Stimulated activated CD4-positive, alpha-beta T cell treated with anti-CD3 and anti-CD28 coated beads, Interleukin-1b, Interleukin-23, amount 100 ng/mL, for 48 hours (primary cell): Measurements from ENCODE around the gene CCR8.

Experiments
- DNase-seq: peaks from one replicate; pipeline ENCODE4 v3.0.0-alpha.2; 2020

Gene CCR8, protein sequence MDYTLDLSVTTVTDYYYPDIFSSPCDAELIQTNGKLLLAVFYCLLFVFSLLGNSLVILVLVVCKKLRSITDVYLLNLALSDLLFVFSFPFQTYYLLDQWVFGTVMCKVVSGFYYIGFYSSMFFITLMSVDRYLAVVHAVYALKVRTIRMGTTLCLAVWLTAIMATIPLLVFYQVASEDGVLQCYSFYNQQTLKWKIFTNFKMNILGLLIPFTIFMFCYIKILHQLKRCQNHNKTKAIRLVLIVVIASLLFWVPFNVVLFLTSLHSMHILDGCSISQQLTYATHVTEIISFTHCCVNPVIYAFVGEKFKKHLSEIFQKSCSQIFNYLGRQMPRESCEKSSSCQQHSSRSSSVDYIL

DNA sequence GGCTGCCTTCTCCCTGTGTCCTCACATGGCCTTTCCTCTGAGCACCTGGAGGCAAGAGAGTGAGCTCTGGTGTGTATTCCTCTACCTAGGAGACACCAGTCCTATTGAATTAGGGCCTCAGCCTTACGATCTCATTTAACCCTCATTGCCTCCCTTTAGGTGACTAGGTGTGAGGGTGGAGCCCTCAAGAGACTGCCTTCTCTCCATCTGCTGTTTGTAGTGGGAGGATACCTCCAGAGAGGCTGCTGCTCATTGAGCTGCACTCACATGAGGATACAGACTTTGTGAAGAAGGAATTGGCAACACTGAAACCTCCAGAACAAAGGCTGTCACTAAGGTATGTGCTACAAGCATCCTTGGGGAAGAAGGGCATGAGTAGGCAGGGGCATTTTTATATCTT lies at the start of gene CCR8:
TSS of gene CCR8 (plus strand) at position 217 of the 400 bp plus-strand sequence. CDS start 2,623 bp downstream, outside the sequence.
- no peak for DNase-seq

DNA sequence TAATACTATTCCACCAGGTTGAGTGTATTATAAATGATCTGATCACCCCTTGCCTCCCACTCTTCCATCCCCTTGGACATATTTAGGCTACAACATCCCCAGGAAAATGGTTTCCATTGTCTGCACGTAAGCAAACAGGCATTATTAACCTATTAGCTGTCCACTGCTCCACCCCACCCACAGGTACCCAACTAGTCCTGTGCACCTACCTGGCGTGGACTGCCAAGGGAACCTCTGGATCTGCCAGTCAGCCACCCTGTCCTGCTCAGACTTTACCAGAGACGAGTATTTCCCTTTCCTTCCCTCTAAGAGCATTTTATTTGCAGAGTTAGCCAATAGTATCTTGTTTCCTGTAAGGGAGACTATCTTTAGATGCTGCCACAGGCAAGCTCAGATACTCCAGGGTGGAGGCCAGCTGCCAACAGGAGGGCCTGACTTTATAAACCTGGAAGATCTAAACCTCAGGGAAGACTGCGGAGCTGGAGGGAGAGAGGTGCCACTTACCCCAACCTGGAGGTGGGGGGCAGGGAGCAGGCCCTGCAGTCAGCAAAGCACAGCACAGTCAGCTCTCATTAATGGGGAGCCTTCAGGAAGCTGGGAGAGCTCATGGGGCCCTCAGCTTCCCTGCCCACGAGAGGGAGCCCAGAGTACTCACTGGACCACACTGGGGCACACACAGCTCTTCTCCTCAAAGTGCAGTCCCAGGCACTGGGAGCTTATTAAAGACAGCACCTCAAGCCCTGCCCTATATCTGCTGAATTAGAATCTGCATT lies 49.6 kb upstream of the CCR8 start, which contains the start of gene CX3CR1:
TSS of gene CX3CR1 (minus strand) at position 292 of the 773 bp plus-strand sequence. CDS start 13,527 bp downstream, outside the sequence.
- DNase-seq = no peak

DNA sequence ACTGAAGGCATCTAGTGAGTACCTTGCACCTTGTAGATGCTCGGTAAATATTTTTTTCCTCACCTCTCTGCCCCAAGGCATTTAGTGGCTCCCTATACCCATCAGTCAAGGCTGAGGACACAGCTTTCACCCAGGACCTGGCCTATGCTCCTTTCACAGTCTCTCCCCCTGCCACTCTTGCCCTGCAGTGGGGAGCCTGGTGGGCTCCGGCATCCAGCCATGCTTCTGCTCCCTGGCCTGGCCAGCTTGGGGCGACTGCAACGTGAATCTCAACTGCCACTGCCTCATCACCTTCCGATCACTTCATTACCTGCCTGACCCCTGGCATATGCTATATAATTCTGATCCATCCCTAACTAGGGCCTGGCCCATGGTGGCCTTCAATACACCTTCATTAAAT lies 48.9 kb upstream of the CCR8 start:
- no peak for DNase-seq

DNA sequence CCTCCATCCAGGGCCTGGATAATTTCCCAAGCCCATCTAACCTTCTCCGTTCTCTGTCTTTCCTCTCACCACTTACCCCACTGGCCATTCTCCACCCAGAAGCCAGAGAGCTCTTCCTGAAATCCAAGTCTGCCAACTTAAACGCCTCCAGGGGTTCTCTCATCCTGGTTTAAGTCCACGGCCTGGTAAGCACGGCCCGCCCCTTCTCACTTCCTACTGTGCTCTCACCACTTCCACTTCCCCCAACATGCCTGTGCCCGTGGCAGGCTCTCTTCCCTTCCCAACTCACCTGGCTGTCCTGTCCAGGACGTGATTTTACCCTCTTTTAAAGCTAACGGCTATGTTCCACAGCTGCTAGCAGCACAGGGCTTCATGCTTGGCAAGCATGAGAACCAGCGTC lies 48.0 kb upstream of the CCR8 start:
- DNase-seq = no peak

DNA sequence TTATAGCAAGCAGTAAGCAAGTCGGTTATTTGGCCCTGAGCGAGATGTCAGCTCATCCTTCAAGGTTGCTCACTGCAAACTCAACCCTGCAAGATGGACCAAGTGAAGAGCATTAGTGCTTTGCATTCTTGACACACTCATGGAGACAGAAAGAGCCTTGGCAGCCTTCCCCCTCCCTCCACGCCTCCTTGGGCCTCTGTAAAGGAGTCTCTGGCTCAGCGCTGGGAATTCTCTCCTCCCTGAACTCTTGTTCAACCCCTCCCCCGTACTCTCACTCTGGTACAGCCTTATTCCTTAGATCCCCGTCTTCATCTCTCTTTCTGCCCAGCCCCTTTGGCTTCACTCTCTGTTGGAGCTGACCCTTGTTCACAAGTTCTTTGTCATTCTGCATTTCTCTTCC lies 47.5 kb upstream of the CCR8 start:
- DNase-seq = no peak

DNA sequence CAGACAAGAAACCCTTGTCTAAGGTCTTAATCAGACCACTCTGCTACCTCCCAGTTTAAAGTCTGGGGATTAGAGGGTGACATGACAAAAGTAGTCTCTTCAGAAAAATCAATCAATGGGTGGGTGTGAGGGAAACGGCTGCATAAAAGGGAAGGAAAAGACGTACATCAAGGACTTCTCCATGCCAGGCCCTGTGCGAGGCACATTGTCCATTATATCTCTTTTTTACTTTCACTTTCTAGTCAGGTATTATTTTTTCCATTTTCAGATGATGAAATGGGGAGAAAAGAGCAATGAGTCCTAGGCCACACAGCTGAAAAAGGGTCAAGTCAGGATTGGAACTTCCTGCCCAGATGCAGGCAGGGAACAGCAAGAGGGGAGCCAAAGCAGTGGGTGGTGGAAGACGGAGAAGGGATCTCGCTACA lies 45.0 kb upstream of the CCR8 start:
- DNase-seq = no peak

DNA sequence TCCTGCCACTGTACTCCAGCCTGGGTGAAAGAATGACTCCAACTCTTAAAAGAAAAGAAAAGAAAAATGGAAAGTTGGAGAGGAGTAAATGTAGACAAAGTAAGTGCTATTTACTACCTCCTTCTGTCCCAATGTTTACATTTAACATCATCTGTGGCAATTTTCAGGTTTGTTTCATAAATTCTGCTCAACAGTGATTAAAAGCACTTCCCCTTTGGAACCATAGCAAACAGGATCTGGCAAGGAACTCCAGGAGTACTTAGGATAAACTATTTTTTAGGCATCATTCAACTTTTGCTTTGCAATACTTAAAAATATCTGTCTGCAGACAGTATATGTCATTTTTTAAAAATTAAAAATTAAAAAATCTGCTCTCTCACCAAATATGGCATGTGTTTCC lies 44.2 kb upstream of the CCR8 start:
- DNase-seq = no peak

DNA sequence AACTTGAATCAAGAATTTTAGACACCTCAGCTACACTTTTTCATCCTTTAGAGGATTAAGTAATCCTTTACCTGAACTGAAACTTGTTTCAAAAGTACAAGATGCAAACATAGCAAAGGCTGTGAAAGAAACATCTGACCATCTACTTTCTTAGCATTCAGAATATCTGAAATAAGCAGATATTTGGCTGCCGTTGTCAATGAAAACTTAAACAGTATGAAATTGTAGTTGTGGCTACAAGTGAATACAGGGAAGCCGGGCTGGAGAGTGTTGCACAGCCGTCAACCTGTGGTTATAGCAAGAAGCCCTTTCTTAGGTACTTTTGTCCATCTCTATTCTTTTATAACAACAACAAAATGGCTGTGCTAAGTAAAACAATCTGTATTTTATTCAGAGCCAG lies 42.7 kb upstream of the CCR8 start:
- no peak for DNase-seq

DNA sequence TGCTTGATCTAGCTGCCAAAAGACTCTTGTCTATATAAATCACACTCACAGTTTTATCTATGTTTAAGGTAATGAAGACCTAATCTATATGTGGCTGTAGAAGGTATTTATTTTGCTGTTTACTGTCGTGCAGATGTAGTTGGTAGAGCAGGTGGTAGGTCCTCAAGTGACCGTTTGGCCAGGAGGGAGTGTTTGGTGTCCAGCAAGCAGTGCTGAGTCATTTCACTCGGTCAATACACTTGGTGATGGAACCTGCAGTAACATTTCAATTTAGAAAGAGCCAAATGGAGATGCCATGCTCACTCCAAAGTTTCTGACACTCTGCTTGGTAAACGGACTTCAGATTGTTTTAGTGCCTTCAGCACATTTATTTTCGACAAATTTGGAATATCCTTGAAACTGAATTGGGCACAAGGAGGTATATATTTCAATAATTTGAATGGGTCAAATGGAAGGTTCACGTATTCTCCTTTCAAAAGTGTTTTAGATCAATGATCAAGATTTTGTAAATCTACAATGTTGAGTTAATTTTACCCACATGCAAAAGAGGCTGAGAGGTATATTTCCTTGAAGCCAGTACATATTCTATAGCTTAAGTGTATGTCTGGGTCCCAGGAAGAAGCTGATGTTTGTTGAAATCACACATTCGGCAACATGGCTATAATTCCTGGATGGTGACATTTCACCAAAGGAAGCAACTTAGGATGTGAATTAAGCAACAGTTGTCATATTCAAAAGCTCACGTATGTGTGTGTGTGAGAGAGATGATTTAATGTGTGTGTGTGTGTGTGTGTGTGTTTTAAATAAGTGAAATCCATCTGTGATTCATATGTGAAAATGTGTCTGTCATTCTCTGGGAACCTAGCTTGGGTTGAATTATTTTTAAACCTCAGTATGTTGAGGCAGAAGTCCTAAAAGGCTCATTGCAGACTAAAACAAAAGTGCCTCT lies 42.0 kb upstream of the CCR8 start:
- no peak for DNase-seq

DNA sequence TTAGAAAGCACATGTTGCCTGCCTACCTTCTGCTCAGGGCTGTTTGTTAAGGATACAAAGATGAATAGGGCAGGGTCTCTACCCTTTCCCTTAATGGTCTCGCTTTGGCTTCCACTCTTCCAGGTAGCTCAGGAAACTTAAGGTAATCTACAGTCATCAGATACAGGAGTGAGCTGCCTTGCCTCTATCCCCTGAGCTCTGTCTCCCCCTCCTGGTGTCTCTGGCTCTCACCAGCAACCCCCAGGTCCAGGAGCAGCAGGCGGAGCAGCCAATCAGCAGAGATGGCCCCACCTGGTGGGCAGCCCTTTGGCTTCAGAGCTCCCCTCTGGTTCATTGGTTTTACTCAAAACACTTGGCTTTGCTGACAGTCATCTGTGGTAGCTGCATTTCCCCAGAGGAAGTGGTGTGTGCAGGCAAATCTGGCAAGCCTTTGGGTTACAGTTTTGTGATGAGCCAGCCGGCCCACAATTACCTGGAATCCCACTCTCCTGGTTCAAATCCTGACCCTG lies 41.2 kb upstream of the CCR8 start:
- DNase-seq = peak; percentile 86

DNA sequence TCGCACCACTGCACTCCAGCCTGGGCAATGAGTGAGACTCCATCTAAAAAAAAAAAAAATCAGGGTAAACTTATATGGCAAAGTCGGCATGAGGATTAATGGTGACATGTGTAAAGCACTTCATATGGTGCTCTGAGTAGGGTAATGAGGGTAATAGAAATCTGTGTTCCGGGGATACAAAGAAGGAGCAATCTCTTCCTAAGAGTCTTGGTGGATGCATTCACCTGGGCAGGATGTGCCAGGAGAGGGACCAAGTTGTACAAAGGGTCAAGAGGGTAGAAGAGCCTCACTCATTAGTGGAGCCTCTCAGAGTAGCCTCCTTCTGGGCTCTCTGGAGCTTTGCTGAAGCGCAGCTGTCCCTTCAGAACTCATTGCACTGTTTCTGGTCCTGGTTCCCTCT lies 40.4 kb upstream of the CCR8 start:
- DNase-seq = no peak

DNA sequence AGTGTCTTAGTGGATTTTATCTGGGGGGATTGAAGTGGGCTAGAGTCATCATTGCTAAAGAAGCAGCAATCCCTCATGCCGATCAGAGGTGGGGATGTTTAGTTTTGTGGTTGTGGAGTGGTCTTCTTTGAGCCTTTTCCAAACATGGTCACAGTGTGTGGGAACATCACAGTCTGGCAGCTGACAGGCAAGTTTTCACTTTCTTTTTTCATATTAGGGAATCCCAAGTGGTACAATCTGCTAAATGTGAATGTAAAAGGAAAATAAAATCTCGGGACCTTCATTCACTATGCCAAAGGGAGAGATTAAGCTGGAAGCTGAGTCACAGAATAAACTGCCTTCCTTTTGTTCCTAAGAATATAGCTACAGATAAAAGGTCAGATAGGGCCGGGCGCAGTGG lies 39.3 kb upstream of the CCR8 start:
- no peak for DNase-seq

DNA sequence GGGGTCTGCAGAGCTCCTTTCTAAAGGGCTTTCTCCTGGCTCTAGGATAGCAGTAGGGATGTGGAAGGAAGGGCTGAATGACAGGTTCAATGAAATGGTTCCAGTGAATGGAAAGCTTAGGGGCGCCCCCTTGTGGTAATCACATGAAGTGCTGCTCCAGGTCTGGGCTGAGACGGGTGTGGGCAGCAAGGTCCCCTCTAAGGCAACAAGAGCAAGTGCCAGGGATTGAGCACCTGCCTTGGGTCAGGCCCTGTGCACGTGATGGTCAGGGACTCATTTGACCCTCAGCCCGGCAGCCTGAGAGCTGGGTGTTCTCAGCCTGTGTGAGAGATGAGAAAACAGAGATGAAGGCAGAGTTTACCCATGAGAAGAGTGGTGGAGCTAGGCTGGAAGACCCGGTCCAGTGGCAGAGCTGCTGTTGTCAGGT lies 37.6 kb upstream of the CCR8 start:
- peak; percentile 76 for DNase-seq

DNA sequence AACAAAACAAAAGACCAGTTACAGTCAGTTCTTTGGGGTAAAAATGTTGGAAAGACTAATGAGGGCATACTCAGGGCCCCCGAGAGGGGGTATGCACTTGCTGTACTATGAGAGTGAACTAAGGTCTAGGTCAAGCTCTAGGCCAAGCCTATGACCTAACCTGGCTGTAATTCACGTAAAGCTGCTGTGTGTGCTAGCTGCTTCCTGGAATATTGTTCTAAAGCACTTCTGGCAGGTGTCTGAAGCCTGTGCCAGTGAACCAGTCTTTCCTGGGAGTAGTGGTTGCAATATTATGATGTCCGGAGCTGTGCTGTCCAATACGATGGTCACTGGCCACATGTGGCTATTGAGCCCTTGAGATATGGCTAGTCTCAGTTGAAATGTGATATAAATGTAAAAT lies 36.5 kb upstream of the CCR8 start:
- no peak for DNase-seq

DNA sequence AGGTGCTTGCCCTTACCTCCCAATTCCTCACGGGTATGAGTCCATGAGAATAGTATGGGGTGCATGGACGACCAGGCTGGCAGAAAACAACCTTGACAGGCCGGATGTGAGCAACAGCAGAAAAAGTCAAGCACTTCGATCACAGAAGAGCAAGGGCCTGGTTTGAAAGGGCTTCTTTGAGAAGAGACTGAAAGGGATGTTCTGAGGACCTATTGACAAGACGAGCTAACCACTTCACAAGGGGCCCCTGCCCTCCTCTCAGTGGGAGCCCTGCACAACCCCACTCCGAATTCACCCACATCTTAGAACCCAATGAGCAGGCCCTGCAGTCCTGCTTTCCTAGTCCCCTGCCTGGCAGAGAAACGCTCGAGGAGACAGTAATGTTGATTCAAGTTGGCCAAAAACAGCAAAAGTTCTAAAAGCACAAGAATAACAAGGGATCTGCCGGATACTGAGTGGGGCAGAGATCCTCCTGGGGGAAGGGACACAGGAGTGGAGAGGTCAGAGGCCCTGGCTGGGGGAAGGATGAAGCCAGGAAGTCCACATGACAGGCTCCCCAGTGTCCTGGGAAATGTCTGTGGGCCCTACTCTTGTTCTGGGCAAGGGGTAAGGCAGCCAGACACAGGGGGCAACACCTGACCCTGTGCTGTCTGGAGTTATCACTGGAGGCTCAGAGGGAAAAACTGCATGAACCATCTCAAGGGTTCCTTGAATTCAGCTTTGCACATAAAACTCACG lies 34.9 kb upstream of the CCR8 start:
- DNase-seq = no peak

DNA sequence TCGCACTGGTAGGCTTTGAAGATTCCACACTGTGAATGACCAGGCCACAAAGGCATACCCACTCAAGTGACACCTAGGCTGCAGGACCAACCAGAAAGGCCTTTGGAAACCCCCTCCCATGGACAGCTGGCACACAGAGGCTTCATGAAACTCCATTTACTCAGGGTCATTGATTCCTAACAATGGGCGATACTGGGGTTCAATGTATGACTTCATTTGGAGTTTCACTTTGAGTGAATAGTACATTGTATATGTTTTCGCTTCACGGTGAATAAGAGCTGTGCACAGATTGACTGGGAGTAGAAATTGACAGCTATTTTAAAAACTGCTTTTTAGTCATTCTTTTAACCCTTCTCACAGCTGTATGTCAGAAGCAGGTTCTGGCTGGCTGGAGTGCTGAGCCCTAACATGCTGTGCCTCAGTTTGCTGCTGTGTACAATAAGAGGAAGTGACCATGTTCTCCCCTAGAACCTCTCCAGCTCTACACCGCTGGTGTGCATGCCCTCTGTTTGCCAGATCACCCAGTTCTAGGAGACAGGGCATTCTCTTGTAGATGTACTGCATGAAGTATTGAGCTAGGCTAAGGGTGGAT lies 34.2 kb upstream of the CCR8 start:
- no peak for DNase-seq

DNA sequence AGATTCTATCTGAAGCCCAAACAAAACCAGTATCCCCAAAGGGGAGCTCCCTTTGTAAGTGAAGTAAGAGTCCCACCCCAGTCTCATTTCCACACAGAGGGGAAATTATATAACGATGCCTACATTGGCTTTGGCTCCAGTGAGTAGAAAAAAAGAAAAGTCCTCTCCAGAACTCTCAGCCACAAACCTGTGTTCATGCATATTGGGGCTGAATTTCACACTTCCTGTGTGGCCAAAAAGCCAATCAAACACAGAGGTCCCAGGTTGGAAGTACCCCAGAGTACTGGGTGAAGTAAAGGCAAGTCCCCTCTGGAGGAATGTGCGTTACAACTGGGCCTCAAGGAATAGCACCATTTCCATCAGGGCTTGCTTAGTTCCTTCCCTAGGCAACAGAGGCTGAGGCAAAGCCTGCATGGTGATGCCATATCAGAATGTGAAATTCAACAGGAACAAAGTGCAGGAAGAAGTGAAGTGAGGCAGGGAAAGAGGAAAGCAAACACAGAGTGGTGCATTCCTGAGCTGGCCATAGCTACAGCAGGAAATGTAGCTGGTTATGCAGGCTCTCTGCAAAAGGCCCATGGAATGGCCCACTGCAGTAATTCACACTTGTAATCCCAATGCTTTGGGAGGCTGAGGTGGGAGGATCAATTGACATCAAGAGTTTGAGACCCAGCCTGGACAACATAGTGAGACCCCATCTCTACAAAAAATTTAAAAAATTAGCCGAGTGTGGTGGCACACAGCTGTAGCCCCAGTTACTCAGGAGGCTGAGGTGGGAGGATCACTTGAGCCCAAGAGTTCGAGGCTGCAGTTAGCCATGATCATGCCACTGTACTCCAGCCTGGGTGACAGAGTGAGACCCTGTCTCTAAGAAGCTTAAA lies 33.1 kb upstream of the CCR8 start:
- no peak for DNase-seq

DNA sequence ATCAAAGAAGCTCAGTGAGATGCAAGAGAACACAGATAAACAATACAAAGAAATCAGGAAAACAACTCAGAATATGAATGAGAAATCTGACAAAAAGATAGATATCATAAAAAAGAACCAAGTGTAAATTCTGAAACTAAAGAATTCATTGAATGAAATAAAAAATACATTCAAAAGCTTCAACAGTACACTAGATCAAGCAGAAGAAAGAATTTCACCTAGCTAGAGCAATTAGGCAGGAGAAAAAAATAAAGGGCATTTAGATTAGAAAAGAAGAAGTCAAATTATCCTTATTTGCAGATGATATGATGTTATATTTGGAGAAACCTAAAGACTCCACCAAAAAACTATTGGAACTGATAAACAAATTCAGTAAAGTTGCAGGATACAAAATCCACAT lies 30.2 kb upstream of the CCR8 start:
- no peak for DNase-seq

DNA sequence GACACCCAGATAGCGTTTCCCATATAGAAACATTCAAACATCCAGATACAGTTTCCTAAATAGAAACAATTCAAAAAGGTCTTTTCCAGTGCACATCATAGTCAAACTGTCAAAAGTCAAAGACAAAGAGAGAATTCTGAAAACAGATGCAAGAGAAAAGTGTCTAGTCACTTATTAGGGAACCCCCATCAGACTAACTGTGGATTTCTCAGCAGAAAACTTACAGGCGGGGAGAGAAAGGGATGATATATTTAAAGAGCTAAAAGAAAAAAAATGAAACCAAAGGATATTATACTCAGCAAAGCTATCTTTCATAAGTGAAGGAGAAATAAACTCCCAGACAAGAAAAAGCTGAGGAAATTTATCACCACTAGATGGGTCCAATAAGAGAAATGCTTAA lies 27.3 kb upstream of the CCR8 start:
- no peak for DNase-seq

DNA sequence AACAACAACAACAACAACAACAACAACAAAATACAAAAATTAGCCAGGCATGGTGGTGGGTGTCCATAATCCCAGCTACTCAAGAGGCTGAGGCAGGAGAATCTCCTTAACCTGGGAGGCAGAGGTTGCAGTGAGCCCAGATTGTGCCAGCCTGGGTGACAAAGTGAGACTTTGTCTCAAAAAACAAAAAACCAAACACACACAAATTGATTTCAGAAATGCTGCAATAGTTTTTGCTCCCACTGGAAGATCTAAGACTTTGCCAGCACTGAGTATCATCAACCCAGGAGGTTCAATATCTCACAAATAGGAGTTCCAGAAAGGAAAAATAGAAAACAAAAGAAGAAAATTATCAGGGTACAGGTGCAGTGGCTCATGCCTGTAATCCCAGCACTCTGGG lies 16.2 kb upstream of the CCR8 start:
- no peak for DNase-seq

DNA sequence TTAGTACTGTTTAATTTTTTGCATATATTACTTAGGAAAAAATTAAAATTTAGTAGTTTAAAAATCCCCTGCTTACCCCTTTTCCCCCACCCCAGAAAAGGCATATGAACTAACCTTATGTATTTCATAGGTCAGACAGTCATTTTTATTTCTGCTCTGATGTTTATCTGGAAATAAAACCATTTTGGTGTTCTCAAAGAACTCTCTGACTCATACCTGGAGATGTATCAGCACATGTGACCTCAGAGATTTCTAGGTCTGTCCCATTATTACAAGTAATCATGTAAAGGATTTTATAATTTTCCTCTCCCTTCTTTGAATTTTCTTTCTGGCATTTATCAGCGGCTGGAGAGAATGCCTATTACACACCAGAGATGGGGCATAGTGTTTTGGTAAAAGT lies 14.1 kb upstream of the CCR8 start:
- no peak for DNase-seq
